HG02610 (cell line): ENCODE data around the gene KIF11.
A peak's percentile ranks its signal among the peaks of the same experiment; 100 is the strongest.
"Not testable (repeated sequence)": the region's sequence is repeated elsewhere in the genome, so short reads cannot be mapped to it uniquely, and the experiment has no call there.

ENCODE experiments used
- ATAC-seq: cut with Tn5 transposase; IDR thresholded peaks from one replicate; pipeline ENCODE4 v1.9.1; 2021; ENCODE audit warnings: mild to moderate bottlenecking, moderate library complexity; ENCODE audit not compliant: unreplicated experiment

KIF11 gene

DNA sequence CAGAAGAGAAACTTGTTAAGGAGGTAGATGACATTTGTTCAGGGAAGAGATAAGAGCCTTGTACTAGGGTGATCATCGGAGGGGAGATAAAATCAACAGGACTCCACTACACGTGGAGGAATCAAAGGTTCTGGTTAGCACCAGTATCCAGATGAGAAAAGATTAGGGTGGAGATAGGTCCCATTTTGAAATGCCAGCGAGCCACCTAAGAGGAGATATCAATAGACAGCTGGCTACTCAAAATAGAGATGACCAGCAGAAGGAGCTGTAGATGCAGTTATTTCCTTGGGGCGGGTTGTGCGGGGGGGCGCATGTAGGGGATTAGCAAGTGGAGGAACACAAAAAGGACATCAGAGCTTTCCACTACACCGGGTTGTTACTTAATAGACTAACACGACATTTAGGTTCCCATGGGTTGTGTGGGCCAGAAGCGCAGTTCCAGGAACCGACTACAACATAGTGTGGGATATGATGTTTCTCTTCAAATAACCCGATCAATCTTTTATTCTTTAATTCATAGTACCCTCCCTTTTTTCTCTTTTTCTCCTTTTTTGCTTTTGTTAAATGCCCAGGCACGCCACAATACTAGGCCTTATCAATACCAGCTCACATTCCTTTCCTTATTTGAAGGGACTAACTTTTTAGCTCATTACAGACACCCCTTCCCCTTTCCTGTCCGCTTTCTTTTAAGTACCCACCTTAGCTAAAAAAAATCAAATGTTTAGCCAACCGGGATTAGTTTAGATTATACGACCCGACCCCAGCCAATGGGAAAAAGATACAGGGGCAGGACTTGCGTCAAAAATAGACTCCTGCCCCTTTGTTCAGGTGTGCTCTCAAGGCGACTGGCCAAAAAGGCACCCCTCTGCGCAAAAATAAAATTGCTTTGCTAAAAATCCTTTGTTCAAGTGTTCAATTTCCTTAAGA is 2.0 kb upstream of the KIF11 start:
- ATAC-seq = peak; percentile 9

- ATAC-seq = peak; percentile 75
These were observed 1.3 kb upstream of the KIF11 start for GRCh38 chr10:92591550-92592022.

DNA sequence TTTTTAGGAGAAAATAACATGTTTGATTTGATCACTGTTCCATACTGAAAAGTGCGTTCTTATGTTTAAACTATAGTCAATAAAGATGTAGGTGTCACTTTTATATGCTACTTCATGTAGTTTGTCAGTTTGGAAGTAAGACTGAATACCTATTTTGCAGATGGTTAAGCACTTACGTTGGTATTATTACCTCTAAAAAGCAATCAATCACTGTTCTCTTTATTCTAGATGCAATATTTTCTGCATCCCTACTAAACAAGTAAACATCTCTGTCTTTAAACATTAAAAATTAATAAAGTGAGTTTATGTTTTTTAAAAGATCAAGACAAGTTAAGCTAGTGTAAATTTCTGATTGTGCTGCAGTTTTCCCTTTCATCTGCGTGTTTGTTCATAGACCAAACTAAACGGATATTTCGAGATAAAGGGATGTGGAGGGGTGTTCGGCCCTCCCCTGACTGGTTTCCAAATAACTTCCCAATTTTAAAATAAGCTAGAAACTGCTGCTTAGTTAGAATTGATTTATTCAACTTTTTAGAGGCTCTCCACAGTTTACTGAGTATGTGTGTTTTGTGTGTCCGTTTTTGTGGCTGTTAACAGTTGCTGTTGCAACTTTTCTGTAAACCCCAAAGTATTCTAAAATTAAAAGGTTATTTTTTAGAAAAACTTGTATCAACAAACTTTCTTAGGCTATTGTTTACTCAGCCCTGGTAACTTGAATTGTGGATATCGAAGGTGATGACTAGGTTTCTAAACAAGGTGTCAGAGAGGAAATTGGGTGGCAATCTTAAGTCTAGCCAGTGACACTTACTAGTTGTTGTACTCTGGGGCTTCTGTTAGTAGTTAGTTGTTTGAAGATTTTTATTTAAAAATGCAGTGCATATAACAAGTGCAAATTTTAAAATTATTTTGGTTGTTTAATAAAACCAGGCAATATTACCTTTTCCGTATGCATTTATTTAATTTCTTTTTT is 974 bp downstream of the KIF11 start:
- ATAC-seq = no peak

DNA sequence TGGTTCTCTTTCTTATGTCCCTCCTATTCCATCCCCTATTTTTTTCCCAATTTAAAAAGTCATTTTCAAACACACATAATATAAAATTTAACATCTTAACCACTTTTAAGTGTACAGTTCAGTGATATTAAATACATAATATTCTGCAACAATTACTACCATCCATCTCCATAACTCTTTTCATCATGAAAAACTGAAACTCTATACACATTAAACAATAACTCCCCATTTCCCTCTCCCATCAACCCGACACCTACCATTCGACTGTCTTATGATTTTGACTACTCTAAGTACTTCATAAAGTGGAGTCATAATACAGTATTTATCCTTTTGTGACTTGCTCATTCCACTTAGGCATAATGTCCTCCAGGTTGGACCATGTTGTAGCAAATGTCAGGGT is 2.6 kb downstream of the KIF11 start:
- ATAC-seq = no peak

GRCh38 chr10:92598321-92598720 is 5.4 kb downstream of the KIF11 start:
- no peak for ATAC-seq

GRCh38 chr10:92604841-92605240 is 11.9 kb downstream of the KIF11 start:
- ATAC-seq = no peak

DNA sequence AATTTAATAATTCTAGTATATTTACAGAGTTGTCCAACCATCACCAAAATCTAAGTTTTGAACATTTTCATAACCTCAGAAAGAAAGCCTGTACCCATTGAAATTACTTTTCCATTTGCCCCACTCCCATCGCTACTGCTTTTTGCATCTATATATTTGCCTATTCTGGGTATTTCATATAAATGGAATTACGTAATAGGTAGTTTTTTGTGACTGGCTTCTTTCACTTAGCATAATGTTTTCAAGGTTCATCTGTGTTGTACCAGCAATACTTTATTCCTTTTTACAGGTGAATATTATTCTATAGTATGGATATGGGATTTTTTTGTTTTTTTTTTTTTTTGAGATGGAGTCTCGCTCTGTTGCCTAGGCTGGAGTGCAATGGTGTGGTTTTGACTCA is 22.6 kb downstream of the KIF11 start:
- no peak for ATAC-seq

GRCh38 chr10:92619368-92619767 is 26.4 kb downstream of the KIF11 start:
- no peak for ATAC-seq

GRCh38 chr10:92627845-92628480 is 35.0 kb downstream of the KIF11 start:
- no peak for ATAC-seq

GRCh38 chr10:92629945-92630344 is 37.0 kb downstream of the KIF11 start:
- no peak for ATAC-seq

GRCh38 chr10:92638037-92638436 is 45.1 kb downstream of the KIF11 start:
- no peak for ATAC-seq

DNA sequence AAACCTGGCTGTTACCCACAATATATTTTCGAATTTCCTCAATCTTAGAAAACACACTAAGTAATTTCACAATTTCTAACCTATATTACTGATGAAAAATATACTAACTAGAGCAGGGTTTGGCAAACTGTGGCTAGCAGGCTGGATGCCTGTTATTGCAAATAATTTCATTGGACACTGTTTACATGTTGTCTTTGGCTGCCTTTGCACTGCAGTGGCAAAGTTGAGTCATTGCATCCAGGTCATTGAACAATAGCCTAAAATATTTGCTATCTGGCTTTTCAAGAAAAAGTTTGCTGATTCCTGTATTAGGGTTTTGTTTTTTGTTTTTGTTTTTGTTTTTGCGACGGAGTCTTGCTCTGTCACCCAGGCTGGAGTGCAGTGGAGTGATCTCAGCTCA is 47.2 kb downstream of the KIF11 start:
- no peak for ATAC-seq

DNA sequence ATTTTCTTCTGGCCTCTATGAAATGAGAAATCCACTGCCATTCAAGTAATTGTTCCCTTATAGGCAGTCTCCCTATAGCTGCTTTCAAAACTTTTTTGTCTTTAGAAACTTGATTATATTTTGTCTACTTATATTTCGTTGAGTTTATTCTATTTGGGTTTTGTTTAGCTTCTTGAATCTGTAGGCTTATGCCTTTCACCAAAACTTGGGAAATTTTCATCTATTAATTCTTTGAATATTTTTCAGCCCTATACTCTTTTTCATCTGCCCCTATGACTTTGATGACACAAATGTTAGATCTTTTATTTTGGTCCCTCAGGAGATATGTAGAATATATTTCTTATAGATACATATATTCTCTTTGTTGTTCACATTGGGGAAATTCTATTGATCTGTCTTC is 48.6 kb downstream of the KIF11 start:
- ATAC-seq = no peak

GRCh38 chr10:92644921-92645320 is 52.0 kb downstream of the KIF11 start:
- no peak for ATAC-seq

DNA sequence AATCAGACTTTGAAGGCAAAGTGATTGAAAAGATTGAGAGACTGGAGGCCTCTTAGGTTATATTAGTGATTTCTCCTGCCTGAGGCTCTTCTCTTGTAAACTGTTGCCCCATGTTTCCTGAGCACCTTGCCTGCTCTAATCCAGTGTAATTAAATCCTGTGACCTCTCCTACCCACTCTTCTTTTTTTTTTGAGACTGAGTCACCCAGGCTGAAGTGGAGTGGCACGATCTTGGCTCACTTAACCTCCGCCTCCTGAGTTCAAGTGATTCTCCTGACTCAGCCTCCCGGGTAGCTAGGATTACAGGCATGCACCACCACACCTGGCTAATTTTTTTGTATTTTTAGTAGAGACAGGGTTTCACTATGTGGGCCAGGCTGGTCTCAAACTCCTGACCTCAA is 57.9 kb downstream of the KIF11 start:
- ATAC-seq = not testable (repeated sequence)

- no peak for ATAC-seq
These were observed 62.5 kb downstream of the KIF11 start for GRCh38 chr10:92655426-92655825.

DNA sequence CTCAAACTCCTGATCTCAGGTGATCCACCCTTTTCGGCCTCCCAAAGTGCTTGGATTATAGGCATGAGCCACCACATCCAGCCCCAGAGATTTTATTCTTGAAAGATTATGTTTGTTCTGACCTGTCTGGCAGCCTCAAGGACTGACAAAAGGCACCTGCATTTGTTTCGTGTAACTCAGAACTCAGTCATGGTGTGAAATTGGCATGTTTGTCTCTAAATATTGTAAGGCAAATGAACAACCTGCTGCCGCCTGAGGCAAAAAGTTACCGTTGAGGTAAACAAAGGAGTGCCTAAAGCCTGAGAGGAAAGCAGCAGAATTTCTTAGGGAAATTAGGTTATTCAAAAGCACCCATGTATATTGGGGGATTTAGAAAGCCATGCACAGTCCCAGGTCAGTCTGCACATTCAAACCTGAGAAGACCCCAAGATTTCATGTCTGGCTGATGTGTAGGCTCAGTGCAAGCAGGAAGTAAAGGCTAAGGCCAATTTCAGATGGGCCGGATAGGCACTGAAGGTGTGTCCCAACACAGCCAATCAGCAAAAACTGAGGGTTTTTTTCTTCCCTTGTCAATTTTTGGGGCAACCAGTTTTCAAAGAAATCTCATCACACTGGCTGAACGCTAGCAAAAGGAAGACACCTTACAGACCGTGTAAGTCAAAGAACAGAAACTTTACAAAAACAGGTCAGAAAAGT is 63.5 kb downstream of the KIF11 start:
- ATAC-seq = no peak

DNA sequence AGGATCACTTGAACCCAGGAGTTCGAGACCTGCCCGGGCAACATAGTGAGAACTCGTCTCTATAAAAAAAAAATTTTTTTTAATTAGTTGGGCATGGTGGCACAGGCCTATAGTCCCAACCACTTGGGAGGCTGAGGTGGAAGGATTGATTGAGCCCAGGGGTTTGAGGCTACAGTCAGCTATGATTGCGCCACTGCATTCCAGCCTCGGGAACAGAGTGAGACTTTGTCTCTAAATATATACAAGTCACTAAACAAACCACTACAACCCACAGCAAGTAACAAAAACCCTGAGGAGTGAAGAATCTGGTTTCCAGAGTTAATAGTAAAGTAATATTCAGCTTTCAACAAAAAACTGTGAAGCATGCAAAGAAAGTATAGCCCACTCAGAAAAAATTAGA is 64.1 kb downstream of the KIF11 start:
- ATAC-seq = no peak

DNA sequence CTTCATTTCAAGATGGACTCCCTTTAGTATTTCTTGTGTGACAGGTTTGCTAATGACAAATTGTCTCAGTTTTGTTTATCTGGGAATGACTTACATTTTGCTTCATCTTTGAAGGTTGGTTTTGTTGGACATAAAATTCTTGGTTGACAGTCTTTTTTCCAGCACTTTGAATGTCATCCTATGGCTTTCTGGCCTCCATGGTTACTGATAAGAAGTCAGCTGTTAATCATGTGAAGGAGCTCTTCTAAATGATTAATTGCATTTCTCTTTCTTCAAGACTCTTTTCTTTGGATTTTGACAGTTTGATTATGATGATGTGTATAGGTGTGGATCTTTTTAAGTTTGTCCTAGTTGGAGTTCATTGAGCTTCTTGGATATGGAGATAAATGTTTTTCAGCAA is 69.9 kb downstream of the KIF11 start:
- ATAC-seq = no peak

DNA sequence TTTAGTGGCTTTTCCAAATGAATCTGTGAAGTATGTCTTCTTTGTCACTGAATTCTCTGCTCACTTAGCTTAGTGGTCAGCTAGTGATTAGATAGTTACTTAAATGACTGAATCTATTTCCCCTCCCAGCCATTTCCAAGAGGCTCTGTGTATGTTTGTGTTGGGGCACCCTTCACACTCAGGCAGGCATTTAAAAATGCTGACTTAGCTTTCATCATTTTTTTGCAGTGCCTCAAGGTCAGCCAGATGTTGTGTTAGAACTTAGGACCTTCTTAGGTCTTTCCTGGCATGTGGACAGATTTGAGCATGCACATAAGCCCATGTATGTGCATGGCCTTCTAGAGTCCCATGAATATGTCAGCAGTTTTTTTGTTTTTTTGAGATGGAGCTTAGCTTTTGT is 71.4 kb downstream of the KIF11 start:
- no peak for ATAC-seq
